CD4-positive, alpha-beta T cell treated with Interleukin-17A for 1 hour (primary cell): Measurements from ENCODE around the gene TADA2B.
A peak's percentile ranks its signal among the peaks of the same experiment; 100 is the strongest.
"Not testable (repeated sequence)": the region's sequence is repeated elsewhere in the genome, so short reads cannot be mapped to it uniquely, and the experiment has no call there.

Experiments
- DNase-seq: peaks from one replicate; pipeline ENCODE4 v3.0.0-alpha.2; 2020

Gene TADA2B

DNA sequence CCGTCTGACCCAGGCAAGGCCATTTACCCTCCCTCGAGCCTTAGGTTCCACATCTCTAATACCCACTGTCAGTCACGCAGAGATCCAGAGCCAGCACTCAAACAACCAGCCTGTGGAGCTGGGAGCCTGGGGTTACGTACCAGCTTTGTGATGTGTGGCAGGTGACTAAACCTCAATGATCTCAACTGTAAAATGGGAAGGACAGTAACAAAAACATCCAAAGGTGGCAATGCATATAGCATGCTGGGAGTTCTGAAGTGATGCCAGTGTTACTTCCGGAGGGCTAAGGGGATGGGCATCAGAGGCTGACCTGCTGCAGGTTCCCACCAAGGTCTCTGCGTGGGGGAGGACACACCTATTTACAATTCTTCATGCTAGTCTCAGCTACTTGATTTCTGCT, 18.6 kb downstream of the TADA2B start:
- no peak for DNase-seq

DNA sequence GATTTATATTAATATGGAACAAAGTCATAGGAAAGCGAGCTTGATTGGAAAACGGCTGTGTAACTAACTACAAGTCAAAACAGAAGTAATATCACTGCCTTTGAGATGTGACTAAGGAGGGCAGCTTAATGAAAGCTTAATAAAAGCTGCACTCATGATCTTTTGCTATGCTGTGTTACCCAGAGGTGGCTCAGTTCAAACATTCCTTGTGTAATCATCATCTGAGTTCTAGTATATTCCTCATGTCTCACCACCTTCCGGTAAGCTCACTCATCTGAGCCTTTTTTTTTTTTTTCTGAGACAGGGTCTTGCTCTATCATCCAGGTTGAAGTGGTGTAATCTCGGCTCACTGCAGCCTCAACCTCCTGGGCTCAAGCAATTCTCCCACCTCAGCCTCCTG, 19.6 kb downstream of the TADA2B start:
- no peak for DNase-seq

DNA sequence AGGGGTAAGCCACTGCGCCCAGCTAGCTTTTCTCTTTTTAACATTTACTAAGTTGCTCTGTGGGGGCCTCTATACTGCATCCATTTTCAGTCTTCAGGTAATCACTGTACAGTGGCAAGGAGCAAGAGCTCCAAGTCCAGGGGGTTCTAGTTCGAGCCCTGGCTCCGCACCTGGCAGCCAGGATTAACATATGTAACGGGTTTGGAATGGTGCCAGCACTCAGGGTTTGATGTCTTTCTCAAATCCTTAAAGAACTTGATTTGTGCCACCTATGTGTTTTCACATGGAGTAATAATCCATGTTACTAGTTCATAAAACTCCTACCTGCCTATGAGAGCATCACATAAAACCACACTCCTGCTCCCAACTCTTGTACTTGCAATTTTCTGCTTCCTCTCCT, 20.2 kb downstream of the TADA2B start:
- DNase-seq, result no peak

DNA sequence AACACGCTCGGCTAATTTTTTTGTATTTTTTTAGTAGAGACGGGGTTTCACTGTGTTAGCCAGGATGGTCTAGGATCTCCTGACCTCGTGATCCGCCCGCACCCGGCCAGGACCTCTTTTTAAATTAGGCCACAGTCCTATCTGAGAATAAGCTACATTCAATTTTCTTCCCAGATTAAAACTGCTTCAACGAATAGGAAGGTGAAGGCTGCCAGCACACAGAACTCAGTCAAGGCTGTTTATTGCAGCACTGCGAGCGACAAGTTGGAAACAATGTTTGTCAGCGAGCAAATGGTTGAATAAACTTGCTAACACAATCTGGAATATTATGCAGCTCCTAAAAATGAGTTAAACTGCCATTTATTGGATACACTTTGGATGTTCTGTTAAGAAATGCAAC, 22.8 kb downstream of the TADA2B start:
- DNase-seq, result no peak

DNA sequence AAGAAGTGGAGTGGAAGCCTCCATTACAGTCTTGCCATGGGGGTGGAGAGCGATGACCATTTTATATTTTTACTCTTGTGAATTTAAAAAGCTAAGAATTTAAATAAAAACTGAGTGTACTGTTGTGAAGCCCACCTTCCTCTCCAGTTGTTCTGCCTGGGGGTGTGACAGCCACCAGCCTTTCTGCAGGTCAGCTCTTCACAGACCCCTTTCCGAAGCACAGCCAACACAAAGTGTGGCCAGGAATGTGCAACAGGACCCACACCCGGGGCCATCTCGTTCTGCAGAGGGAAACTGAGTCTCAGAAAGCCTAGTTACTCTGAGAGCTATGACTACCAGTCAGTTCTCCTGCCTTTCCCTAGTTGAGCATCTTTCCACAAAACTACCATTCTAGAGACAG, 23.3 kb downstream of the TADA2B start:
- no peak for DNase-seq

DNA sequence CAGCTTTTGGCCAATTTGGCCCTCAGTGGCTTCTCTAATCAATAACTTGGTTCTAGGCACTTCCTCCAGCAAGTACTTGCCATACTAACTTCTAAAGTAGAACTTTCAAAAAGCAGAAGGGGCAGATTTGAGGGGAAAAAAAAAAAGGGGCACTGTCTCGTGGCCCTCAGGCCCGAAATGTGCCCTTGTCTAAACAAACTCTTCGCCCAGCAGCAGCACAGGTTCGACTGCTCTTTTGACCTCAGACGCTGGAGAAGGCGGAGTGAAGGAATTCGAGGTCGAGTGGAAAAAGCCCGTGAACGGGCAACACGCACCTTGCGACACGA, 23.9 kb downstream of the TADA2B start:
- no peak for DNase-seq

DNA sequence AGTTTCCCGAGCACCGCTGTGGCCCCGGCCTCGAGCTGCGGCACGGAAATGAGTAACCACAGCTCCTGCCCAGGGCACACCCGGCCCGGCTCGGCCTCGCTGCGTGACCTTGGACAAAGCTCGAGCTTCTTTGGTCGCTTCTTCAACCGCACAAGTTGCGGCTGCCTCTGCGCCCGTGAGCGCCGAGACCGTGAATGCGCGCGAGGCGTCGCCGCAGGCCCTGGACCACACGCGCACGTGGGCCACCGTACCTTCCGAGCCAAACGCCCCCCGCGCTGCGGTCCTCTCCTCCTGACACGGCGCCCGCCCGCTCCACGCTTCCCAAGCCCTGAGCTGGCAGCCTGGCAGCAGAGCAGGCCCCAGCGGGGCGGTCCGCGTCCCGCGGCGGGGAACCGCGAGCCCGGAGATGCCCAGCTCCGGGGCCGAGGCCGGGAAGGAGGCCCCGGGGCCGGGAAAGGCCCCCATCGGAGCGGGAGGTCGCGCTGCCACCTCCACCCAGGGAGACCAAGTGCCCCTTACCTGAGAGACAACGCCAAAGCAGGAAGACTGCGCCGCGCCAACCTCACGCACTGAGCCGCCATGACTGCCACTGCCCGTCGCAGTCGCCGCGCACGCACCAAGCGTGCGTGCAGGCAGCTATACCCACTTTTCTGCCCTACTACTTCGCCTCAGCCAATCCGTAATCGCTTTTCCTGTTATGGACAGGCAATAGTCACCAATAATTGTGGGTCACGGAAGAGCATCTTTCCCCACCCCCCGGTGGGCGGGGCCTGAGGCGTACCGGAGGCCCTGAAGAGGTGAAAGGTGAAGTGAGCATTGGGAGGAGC, 24.5 kb downstream of the TADA2B start, which contains the start of gene GRPEL1:
TSS of gene GRPEL1 (minus strand) at position 613 of the 827 bp plus-strand sequence. CDS start at position 581, 32 bp downstream.
- peak; percentile 100 for DNase-seq

DNA sequence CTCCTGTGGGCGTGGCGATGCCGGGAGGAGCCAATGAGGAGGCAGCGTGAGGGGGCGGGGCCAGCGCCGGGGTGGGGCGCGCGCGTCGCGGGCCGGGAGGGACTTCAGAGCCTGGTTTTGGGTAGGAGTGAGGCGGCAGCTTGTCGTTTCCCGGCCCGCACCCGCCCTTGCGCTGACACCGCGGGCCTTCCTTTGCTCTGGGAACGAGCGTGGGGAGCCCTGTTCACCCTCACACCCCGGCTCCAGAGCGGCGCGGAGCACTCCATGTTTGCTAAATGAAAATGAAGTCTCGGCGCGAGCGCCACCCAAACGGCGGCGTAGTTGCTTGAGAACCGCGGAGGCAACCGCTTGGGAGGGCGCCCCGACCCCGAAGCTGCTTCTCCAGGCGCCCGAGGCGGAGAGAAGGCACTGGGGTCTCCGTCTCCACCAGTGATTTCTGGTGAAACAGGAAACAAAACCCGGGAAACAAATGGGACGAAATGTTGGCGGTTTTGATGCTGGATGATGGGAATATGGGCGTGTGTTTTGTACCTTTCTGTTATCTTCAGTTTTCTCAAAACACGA, 25.2 kb downstream of the TADA2B start:
- DNase-seq, result no peak

DNA sequence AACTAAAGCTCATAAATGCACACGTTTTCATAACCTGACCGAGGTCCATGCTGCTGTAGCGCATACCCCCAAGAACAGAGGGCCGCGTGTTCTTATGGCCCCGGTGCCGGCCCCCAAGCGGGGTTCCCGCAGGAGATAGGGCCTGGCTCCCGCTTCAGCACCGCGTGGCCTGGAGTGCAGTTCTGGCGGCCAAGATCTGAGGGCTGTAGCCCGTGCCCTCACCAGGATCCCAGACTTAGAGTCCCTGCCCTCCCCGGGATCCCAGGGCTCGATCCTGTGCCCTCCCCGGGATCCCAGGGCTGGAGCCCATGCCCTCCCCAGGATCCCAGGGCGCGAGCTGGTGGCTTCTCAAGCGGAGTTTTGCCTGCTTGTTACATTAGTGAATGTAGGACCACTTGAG, 25.7 kb downstream of the TADA2B start:
- no peak for DNase-seq

DNA sequence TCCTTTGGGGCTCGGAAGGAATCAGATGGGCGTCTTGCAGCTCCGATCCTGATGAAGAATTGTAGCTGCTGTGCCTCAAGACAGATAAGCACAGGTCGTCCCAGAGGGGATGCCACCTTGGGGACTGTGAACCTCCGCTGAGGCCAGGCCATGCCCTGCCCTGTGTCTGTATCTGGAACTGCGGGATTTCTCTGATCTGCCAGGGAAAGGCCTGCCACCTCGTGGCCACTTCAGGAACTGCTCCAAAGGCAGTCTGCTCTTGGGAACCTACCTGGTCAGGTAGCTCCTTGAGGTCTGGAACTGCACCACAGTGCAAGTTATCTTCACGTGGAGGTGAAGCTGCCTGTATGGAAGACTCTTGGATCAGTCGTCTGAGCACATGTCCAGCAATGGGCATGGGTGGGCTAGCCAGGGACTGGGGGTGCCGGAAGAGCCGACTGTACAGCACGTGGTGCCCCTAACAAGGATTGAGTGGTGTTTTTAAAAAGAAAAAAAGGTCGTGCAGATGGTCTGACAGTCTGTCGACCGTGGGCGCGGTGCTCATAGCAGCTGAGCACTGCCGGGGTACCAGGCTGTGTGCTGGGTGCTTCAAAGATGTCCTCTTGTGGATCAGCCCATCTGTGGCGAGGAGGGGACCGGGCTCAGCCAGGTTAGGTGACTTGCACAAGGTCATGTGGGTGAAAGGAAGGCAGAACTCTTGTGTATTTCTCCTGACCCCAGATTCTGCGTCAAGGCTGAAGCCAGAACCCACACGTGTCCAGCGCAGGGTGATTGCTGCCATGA, 27.7 kb downstream of the TADA2B start:
- peak; percentile 90 for DNase-seq

DNA sequence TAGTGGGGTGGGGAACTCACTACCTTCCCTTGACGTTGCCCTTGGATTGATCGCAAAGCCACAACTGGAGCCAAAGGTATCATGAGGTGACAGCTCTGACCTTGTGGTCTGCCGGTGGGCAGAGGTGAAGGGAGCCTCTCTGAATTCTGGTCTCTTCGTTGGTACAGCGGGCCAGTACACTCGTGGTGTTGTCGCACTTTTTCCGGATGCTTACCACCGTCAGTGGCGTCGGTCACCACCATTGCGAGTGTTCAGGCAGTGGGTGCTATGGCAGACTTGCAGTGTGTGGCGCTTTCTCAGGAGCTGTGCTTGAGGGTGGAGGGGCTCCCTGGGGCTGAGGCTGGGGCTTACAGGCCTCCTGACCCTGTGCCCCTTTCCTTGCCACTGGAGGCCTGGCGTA, 29.9 kb downstream of the TADA2B start:
- no peak for DNase-seq

DNA sequence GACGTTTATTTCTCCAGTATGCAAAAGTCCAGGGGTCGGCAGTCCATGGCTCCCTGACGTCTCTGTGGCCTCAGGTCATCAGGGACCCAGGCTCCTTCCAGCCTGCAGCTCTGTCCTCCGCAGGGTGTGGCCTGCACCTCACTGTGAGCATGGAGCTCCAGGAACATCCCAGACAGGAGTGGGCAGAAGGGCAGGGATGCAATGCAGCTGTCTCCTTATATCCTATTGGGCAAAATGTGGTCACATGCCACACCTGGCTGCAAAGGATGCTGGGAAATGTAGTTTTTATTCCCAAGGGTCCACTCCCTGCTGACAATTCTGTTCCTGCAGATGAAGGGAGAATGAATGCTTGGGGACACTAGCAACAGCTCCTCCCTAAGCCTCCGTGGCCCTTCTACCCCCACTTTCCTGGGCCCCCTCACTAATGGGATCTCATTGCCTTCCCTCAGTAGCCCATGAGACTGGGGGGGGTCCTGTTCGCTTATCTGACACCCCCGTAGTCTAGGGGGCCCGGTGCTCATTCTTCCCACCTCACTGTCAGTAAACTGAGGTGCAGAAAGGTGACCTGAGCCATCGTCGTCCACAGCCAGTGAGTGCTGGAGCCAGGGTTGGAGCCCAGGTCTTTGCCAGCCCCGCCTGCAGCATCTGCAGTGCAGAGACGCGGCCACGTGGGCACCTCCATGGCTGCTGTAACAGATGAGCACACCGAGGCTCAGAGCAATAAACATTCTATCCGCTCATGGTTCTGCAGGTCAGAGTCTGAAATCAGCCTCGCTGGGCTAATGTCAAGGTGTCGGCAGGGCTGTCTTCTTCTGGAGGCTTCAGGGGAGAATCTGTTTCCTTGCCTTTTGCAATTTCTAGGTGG, 30.6 kb downstream of the TADA2B start:
- DNase-seq, result peak; percentile 43

DNA sequence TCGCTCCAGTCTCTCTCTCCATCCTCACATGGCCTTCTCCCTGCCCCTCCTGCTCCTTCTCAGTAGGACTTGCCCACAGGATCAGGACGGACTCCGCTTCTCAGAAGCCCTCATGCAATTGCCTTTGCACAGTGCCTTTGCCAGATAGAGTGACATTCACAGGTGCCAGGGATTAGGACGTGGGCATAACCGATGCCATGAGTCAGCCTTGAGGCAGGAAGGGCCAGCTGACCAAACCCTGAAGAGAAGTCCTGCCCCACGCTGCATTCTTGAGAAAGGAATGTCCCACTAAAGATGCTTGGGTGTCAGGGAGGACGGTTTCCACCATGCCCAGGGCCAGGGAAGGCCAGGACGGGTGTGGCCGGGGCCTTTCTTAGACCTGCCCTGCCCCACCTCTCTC, 31.3 kb downstream of the TADA2B start:
- DNase-seq, result no peak

DNA sequence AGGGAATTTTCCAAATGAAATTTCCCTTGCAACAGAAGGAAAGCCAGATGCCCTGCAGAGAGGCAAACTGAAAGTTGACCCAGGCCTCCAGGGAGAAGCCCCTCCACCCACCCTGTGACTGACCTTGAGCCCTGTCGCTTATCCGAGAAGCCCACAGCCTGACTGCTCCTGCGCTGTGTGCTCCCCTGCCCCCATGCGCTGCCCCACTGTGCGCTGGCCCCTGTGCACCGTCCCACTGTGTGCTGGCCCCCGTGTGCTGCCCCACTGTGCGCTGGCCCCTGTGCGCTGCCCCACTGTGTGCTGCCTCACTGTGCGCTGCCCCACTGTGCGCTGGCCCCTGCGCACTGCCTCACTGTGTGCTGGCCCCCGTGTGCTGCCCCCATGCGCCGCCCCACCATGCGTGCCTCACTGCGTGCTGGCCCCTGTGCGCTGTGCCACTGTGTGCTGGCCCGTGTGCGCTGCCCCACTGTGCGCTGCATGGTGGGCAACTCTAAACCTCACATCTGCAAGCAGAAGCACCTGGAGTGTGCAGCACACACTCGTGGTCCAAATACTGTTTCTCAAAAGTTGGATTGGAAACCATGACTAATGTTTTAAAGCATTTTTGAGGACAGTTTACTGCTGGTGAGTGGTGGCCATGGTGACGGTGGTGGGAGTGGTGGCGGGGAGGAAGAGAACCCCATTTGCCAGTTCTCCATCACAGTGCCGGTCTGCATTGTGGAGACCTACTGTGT, 33.0 kb downstream of the TADA2B start:
- no peak for DNase-seq

DNA sequence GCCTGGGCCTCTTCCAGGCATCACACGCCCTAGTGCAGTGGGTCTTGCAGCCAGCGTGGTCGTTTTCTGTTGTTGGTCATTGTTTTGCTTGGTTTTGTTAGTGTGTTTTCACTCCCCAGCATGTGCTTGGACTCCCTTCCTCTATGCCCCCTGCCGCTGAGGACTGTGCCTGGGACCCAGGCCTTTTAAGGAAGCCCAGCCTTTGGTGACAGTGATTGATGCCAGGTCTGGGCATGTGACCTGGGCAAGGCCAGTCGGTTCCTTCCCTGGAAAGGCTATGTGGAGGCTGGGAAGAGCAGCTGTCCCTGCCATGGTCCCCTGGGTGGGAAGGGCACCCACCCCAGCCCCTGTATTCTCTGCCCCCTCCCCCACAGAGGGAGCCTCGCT, 33.5 kb downstream of the TADA2B start:
- no peak for DNase-seq

DNA sequence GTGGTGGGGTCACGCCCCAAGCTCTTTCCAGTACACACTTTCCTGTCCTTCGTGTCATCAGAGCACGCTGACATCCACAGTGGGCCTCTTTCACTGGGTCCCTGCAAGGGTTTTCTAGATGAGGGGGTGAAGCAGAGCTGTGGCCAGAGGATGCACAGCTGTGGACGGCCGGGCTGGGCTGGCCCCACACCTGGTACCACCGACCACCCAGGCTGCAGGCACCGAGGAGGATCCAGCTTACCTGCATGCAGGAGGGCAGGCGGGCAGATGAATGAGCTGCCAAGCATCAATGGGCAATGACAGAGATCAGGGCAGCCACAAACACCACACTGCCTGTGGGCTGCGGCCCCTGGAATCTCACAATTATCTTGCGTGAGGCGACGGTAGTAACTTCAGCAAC, 34.2 kb downstream of the TADA2B start:
- DNase-seq, result no peak

DNA sequence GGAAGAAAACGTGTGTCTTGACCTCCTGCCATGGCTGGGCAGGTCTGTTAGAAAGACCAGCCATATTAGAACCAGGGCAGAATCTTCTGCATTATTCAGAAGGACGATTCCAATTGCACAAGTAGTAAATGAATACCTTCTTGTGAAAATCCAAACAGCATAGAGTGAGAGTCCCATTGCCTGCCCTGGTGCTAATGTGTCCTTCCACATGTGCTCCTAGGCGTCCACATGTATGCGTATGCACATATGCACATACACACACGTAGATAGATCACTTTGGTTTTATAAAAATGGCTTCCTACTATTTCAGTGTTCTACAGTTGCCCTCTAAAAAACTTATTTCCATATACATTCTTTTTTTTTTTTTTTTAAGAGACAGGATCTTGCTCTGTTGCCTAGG, 34.9 kb downstream of the TADA2B start:
- DNase-seq, result no peak

DNA sequence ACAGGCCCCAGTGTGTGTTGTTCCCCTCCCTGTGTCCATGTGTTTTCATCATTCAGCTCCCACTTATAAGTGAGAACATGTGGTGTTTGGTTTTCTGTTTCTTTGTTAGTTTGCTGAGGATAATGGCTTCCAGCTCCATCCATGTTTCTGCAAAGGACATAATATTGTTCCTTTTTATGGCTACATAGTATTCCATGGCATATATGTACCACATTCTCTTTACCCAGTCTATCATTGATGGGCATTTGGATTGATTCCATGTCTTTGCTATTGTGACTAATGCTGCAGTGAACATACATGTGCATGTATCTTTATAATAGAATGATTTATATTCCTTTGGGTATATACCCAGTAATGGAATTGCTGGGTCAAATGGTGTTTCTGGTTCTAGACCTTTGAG, 36.3 kb downstream of the TADA2B start:
- DNase-seq, result not testable (repeated sequence)

DNA sequence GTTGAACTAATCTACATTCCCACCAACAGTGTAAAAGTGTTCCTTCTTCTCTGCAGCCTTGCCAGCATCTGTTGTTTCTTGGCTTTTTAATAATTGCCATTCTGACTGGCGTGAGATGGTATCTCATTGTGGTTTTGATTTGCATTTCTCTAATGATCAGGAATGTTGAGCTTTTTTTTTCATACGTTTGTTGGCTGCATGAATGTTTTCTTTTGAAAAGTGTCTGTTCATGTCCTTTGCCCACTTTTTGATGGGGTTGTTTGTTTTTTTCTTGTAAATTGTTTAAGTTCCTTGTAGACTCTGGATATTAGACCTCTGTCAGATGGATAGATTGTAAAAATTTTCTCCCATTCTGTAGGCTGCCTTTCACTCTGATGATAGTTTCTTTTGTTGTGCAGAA, 36.7 kb downstream of the TADA2B start:
- DNase-seq, result not testable (repeated sequence)

DNA sequence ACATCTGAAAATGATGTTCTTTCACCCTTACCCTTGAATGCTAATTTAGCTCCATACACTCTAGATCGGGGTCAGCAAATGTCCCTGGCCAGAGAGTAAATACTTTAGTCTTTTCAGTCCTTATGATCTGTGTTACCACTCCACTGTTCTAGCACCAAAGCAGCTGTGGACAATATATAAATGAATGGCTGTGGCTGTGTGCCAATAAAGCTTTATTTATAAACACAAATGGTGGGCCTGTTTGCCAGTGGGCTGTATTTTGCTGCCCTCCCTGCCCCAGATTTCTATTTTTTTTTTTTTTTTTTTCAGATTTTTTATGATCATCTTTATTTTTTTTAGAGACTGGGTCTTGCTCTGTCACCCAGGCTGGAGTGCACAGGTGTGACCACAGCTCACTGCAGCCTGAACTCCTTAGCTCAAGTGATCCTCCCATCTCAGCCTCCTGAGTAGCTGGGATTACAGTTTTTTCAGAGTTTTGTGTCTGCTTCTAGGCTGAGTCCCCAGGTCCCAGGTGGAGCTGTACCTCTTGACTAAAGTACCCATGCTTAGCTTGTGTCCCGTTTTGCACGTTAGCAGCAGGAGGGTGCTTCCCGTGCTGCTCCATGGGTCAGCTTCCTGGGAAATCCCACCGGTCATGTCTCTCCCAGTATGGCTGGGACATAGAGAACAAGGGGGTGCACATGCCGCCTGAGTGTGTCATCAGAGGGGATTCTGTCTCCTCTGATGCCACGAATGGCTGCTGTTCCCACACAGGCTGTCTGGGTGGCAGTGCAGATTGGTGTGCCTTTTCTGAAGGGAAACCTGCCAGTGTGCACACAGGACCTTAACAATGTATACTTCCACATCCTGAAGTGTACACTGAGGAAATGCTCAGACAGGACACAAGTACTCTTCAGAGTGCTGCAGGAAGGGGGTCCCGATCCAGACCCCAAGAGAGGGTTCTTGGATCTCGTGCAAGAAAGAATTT, 40.7 kb downstream of the TADA2B start:
- DNase-seq, result no peak

DNA sequence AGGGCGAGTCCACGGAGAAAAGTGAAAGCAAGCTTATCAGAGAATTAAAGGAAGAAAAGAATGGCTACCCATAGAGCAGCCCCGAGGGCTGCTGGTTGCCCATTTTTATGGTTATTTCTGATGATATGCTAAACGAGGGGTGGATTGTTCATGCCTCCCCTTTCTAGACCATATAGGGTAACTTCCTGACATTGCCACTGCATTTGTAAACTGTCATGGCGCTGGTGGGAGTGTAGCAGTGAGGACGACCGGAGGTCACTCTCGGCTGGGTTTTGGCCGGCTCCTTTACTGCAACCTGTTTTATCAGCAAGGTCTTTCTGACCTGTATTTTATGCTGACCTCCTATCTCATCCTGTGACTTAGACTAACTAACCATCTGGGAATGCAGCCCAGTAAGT, 41.4 kb downstream of the TADA2B start:
- not testable (repeated sequence) for DNase-seq
